A673 (cell line): ENCODE results near the gene CPLX4. TPM values are rescaled to one million over a fixed set of nuclear protein-coding genes. Genes with fewer than 3 reads are reported as not detected.
"Not testable (repeated sequence)": the region's sequence is repeated elsewhere in the genome, so short reads cannot be mapped to it uniquely, and the experiment has no call there.

Experiments
- BruUV-seq: library from RNA; stranded (reverse); fragments of 400-500 nt; replicated peaks from 2 replicates; lab custom pipeline; 2021; lab: Mats Ljungman, UMichigan
- CTCF ChIA-PET: fragments of 300-600 bp; sonication (Branson Sonifier 250); formaldehyde crosslinking; loops from one replicate; lab custom pipeline; 2022; ENCODE audit warnings: antibody characterized with exemption; lab: Charles Lee
- POLR2A ChIA-PET: fragments of 300-600 bp; sonication (Branson Sonifier 250); formaldehyde crosslinking; loops from one replicate; lab custom pipeline; 2022; ENCODE audit warnings: antibody characterized with exemption; ENCODE audit not compliant: low non-redundant PET; lab: Charles Lee
- DNase-seq: peaks from one replicate; pipeline ENCODE4 v3.0.0-alpha.2; 2015; ENCODE audit warnings: low spot score
- H3K27ac ChIP-seq: fragments of 200-600 bp; sonication (generic); 2 replicates; pipeline ENCODE4 v1.5.1; 2016; ENCODE audit warnings: mixed run types, low read depth, mild to moderate bottlenecking, mixed read lengths, antibody characterized with exemption, low read length; ENCODE audit not compliant: poor library complexity, severe bottlenecking
- H3K27me3 ChIP-seq: fragments of 200-600 bp; sonication (generic); replicated peaks from 2 replicates; pipeline ENCODE4 v1.6.1; 2017; ENCODE audit warnings: mixed run types, low read depth, mild to moderate bottlenecking, mixed read lengths, antibody characterized with exemption, low read length; ENCODE audit not compliant: insufficient read depth, poor library complexity
- H3K36me3 ChIP-seq: fragments of 200-600 bp; sonication (generic); 2 replicates; pipeline ENCODE4 v1.6.1; 2016; ENCODE audit warnings: mixed run types, mild to moderate bottlenecking, mixed read lengths, antibody characterized with exemption, low read length; ENCODE audit not compliant: insufficient read depth, poor library complexity, severe bottlenecking
- H3K4me1 ChIP-seq: fragments of 200-600 bp; sonication (generic); 2 replicates; pipeline ENCODE4 v1.6.1; 2017; ENCODE audit warnings: mixed run types, mild to moderate bottlenecking, mixed read lengths, antibody characterized with exemption, low read length; ENCODE audit not compliant: insufficient read depth, poor library complexity, severe bottlenecking
- H3K4me3 ChIP-seq: fragments of 200-600 bp; sonication (generic); 2 replicates; pipeline ENCODE4 v1.5.1; 2016; ENCODE audit warnings: low read depth, mixed run types, mild to moderate bottlenecking, mixed read lengths, low read length; ENCODE audit not compliant: poor library complexity, severe bottlenecking
- H3K9me3 ChIP-seq: fragments of 200-600 bp; sonication (generic); 2 replicates; pipeline ENCODE4 v1.6.1; 2016; ENCODE audit warnings: mixed run types, low read depth, mild to moderate bottlenecking, mixed read lengths, antibody characterized with exemption, low read length; ENCODE audit not compliant: poor library complexity, severe bottlenecking
- EZH2 ChIP-seq: fragments of 200-600 bp; sonication (generic); IDR thresholded peaks from 2 replicates; pipeline ENCODE4 v1.6.1; 2017; ENCODE audit warnings: borderline replicate concordance, low read depth, mild to moderate bottlenecking, mixed read lengths, antibody characterized with exemption, low read length; ENCODE audit not compliant: poor library complexity, severe bottlenecking
- intact Hi-C: fragments of 100-400 bp; cut with micrococcal nuclease; formaldehyde crosslinking; loops from one replicate; pipeline ENCODE4 v1.10.0; 2022; ENCODE audit not compliant: unreplicated experiment
- total RNA-seq: library from RNA; stranded (reverse); gene quantifications from 2 replicates; pipeline ENCODE4 v1.2.3, GENCODE V29; 2021
- TF ChIP-seq, protein P1 (sequence below): fragments of 300-800, 200-600 bp; sonication (generic); conservative IDR thresholded peaks from 2 replicates; pipeline ENCODE4 v1.5.1; 2017; ENCODE audit warnings: low read depth, mild to moderate bottlenecking, antibody characterized with exemption, low read length, moderate library complexity, mixed read lengths

The CPLX4 gene
- total RNA-seq, 1 experiment from 2014 or later, result not detected

DNA sequence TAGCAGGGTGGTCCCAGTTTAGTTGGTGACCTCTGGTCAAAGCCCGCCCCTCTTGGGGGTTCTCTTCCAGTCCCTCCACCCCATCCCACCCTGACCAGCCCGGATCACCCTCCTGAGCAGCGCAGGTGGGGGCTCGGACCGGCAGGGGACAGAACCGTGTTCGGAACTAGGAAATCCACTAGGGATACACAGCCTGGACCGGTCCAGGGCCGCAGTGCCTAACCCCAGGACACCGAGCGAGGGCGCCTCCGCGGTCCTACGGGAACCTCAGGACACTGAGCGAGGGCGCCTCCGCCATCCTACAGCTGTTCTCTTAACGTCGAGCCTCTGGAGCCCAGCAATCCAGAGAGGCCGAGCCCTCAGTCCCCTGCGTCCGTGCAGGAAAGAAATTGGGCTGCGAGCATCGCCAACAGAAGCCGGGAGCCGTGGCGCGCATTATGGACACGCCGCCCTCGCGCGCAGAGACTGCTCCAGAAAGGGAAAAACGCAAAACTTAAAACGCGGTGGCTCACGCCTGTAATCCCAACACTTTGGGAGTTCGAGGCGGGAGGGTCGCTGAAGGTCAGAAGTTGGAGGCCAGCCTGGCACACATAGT is 53.7 kb downstream of the CPLX4 start:
- Histone ChIP-seq H3K4me1 (peaks cover 40% of the 10 kb centered on the region), H3K27ac (no peak overlapping the region), H3K36me3 (peaks cover 5% of the 10 kb centered on the region), H3K27me3 (peaks cover 10% of the 10 kb centered on the region), H3K9me3 (no peaks in the 10 kb centered on the region), H3K4me3 (peak overlapping the region; percentile 62)
- TF ChIP-seq, protein P1, sequence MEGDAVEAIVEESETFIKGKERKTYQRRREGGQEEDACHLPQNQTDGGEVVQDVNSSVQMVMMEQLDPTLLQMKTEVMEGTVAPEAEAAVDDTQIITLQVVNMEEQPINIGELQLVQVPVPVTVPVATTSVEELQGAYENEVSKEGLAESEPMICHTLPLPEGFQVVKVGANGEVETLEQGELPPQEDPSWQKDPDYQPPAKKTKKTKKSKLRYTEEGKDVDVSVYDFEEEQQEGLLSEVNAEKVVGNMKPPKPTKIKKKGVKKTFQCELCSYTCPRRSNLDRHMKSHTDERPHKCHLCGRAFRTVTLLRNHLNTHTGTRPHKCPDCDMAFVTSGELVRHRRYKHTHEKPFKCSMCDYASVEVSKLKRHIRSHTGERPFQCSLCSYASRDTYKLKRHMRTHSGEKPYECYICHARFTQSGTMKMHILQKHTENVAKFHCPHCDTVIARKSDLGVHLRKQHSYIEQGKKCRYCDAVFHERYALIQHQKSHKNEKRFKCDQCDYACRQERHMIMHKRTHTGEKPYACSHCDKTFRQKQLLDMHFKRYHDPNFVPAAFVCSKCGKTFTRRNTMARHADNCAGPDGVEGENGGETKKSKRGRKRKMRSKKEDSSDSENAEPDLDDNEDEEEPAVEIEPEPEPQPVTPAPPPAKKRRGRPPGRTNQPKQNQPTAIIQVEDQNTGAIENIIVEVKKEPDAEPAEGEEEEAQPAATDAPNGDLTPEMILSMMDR, result 0 out of 2 replicates have a peak, but pooled peaks have one; percentile 13
- no peak for TF ChIP-seq EZH2
- ChIA-PET POLR2A (no interaction called here), CTCF (interaction anchor here (0.8 to 1.0 kb wide), 3 partner anchors 9 to 137 kb away, joined by 3 to 5 read pairs (median 4); partner anchors contain the start of gene RAX)
- DNase-seq, result no peak
- intact Hi-C loops, result no loop called here
- BruUV-seq, result no TSS peak

DNA sequence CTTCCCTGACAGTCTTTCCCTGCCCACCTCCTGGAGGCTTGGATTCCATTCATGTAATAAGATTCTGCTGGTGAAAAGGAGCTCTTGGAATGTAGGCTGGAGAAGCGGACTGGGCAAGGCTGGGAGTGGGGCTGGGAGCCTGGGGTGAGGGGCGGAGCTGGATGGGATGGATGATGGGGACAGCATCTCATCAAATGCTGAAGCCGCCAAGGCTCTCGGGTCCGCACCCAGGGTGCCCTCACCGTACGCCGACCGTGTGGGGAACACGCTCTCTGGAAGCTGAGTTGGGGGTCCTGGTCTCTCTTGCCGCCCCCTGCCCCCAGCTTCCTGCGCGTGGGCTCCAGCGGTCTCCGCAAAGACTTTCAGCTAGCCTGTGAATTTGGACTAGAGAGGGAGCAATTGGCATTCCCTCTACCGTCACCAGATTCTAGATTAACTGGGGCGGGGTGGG is 54.3 kb downstream of the CPLX4 start:
- Histone ChIP-seq H3K27me3 (peaks cover 10% of the 10 kb centered on the region), H3K4me3 (peak overlapping the region; percentile 62), H3K4me1 (peaks cover 37% of the 10 kb centered on the region), H3K27ac (no peak overlapping the region), H3K36me3 (peaks cover 5% of the 10 kb centered on the region), H3K9me3 (no peaks in the 10 kb centered on the region)
- TF ChIP-seq EZH2, result no peak
- TF ChIP-seq, protein P1, result no peak
- ChIA-PET CTCF (interaction anchor here (1.0 kb wide), 1 partner anchor 9 kb away, joined by 5 read pairs; the partner anchor contains the start of gene RAX), POLR2A (no interaction called here)
- no TSS peak for BruUV-seq
- intact Hi-C loops, result no loop called here
- DNase-seq, result no peak

DNA sequence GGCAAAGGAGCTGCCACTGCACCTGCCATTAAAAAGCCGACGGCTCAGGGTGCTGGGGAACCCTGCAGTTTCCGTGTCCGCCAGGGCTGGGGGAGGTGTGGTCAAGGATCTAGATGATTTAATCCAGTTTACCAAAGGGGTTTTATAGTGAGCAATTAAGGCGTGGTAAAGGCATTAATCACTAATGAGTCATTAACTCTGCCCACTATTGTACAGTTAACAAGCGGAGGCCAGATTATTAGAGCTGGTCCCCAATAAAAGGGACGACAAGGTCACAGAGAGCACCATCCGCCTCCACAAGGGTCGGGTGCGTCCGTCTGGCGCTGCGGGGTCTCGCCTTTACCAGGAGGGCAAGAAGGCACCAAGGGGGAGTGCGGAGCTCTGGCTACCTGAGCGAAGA is 54.8 kb downstream of the CPLX4 start:
- CTCF ChIA-PET, result interaction anchor here (1.0 kb wide), 1 partner anchor 10 kb away, joined by 5 read pairs; the partner anchor contains the start of gene RAX
- Histone ChIP-seq H3K4me1 (peaks cover 35% of the 10 kb centered on the region), H3K4me3 (no peak overlapping the region), H3K9me3 (no peaks in the 10 kb centered on the region), H3K36me3 (peaks cover 3% of the 10 kb centered on the region), H3K27me3 (peaks cover 10% of the 10 kb centered on the region), H3K27ac (no peak overlapping the region)
- no TSS peak for BruUV-seq
- intact Hi-C loops, result no loop called here
- POLR2A ChIA-PET, result no interaction called here
- no peak for DNase-seq
- TF ChIP-seq, protein P1, result no peak
- no peak for TF ChIP-seq EZH2

DNA sequence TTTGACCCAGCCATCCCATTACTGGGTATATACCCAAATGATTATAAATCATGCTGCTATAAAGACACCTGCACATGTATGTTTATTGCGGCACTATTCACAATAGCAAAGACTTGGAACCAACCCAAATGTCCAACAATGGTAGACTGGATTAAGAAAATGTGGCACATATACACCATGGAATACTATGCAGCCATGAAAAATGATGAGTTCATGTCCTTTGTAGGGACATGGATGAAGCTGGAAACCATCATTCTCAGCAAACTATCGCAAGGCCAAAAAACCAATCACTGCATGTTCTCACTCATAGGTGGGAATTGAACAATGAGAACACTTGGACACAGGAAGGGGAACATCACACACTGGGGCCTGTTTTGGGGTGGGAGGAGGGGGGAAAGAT is 56.2 kb downstream of the CPLX4 start:
- peaks cover 23% of the 10 kb centered on the region for H3K4me1 ChIP-seq
- DNase-seq, intact Hi-C loops, CTCF ChIA-PET, BruUV-seq, H3K27me3 ChIP-seq, H3K36me3 ChIP-seq, POLR2A ChIA-PET, H3K9me3 ChIP-seq, H3K4me3 ChIP-seq, H3K27ac ChIP-seq: not testable (repeated sequence)

DNA sequence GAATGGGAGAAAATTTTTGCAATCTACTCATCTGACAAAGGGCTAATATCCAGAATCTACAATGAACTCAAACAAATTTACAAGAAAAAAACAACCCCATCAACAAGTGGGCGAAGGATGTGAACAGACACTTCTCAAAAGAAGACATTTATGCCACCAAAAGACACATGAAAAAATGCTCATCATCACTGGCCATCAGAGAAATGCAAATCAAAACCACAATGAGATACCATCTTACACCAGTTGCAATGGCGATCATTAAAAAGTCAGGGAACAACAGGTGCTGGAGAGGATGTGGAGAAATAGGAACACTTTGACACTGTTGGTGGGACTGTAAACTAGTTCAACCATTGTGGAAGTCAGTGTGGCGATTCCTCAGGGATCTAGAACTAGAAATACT is 56.6 kb downstream of the CPLX4 start:
- intact Hi-C loops, DNase-seq, POLR2A ChIA-PET, BruUV-seq, CTCF ChIA-PET, H3K4me3 ChIP-seq, H3K27ac ChIP-seq, H3K27me3 ChIP-seq, H3K9me3 ChIP-seq, H3K36me3 ChIP-seq: not testable (repeated sequence)
- H3K4me1 ChIP-seq, result peaks cover 23% of the 10 kb centered on the region
